ENCODE measurements around the gene SLAMF7. TPM values are rescaled to one million over a fixed set of nuclear protein-coding genes. Genes with fewer than 3 reads are reported as not detected.
"Not testable (repeated sequence)": the region's sequence is repeated elsewhere in the genome, so short reads cannot be mapped to it uniquely, and the experiment has no call there.

SLAMF7 gene
- total and polyA plus RNA-seq, 11 donors, result 0.21 to 28.0 (median 0.34) TPM; not detected in 4

DNA sequence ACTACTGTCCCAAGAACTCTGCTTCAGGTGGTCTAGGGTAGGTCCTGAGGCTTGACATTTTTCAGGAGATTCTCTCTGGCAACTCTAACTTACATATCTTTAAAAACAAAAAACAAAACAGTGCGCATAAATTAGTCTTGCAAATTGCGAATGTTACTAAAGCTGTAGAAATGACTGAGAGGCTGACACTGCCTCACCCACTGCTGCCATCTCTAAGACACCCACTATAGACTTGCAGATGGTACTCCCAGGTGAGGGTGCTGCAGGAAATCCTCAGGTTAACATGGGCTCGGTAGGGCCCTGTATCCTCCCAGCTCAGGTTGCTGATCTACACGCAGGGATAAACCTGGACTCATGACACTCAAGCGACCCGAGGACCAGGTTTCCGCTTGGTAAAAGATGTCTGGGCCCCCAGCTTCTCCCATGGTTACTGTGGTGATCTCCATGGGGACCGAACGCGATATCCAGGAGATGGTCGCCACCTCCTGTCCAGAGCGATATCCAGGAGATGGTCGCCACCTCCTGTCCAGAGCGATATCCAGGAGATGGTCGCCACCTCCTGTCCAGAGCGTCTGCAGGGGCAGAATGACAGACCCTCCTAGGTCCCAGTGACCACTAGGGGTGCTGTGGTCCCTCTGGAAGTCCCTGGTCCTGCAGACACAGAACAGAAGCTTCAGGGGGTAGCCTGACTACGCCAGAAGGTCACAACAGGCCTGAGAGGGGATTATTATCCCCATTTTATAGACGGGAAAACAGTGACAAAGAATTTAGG, 40.8 kb downstream of the SLAMF7 start:
- H3K27ac ChIP-seq, result no peak overlapping the region
- 87 to 95% (median 90%) methylated on average over 12 to 18 of the region's 18 CpGs for WGBS, 4 donors
- no peaks in the 10 kb centered on the region for H3K9me3 ChIP-seq
- DNase-seq, result no peak
- no peak overlapping the region for H3K4me3 ChIP-seq
- peaks cover 0 to 17% (median 0%) of the 10 kb centered on the region in 12 donors for H3K4me1 ChIP-seq
- H3K36me3 ChIP-seq, result no peaks in the 10 kb centered on the region
- no peak for ATAC-seq
- no peak for TF ChIP-seq POLR2A (IDR thresholded peaks at IDR 0.05)
- TF ChIP-seq CTCF (IDR thresholded peaks at IDR 0.05), result peak in 6 of 12 donors; percentile 19 to 31 (median 29)
- intact Hi-C loops (cut with DNase I), result no loop called here
- H3K27me3 ChIP-seq, result peaks cover 0 to 9% (median 0%) of the 10 kb centered on the region in 9 donors

- no peaks in the 10 kb centered on the region for H3K9me3 ChIP-seq
- peaks cover 0 to 3% (median 0%) of the 10 kb centered on the region in 9 donors for H3K27me3 ChIP-seq
- H3K36me3 ChIP-seq, result no peaks in the 10 kb centered on the region
- intact Hi-C loops (cut with DNase I), result no loop called here
- H3K27ac ChIP-seq, result no peak overlapping the region
- no peak overlapping the region for H3K4me3 ChIP-seq
- ATAC-seq (no peak), DNase-seq (no peak)
- no peak for TF ChIP-seq POLR2A (IDR thresholded peaks at IDR 0.05)
- TF ChIP-seq CTCF (IDR thresholded peaks at IDR 0.05), result peak in 1 of 12 donors; percentile 1
- 89 to 100% (median 92%) methylated on average over 2 of the region's 2 CpGs for WGBS, 4 donors
- H3K4me1 ChIP-seq, result peaks cover 0 to 14% (median 0%) of the 10 kb centered on the region in 12 donors
Measured at GRCh38 chr1:160780398-160780755, 41.3 kb downstream of the SLAMF7 start.

DNA sequence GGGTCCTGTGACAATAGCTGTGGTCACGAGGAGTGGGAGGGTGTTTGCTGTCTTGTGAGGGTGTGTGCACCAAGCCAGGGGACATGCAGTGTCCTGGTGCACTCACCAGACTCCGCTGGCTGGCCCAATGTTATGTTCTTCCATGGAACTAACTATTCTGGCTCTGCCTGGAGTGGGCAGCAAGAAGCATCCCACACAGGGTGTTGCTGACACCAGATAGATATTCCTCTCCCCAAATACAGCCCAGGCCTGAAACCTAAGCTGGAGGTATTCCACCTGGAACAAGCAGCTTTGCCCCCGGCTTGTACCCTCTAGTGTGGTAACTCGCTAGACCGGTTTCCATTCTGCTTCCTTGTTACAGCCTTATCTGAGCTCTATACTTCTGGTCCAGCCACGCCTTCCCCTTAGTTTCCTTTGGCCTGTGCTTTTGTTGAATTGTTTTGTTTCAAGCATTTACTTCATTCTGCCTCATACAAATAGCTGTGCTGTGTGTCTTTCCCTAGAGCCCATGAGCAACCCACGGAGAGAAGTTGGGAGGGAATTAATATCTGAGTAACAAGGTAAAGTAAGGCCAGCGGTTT, 42.2 kb downstream of the SLAMF7 start:
- H3K27me3 ChIP-seq, result no peaks in the 10 kb centered on the region
- H3K27ac ChIP-seq, result peak overlapping the region in 1 of 12 donors; percentile 2
- H3K36me3 ChIP-seq, result no peaks in the 10 kb centered on the region
- no peak overlapping the region for H3K4me3 ChIP-seq
- TF ChIP-seq CTCF (IDR thresholded peaks at IDR 0.05) (no peak), POLR2A (IDR thresholded peaks at IDR 0.05) (no peak)
- WGBS, 4 donors, result 67 to 77% (median 72%) methylated on average over 8 of the region's 8 CpGs
- H3K9me3 ChIP-seq, result no peaks in the 10 kb centered on the region
- ATAC-seq (peak in 1 of 4 donors; percentile 22), DNase-seq (no peak)
- H3K4me1 ChIP-seq, result peaks cover 0 to 14% (median 0%) of the 10 kb centered on the region in 12 donors
- intact Hi-C loops (cut with DNase I), result no loop called here

- ATAC-seq, result peak in 1 of 4 donors; percentile 42
- peak overlapping the region in 1 of 12 donors; percentile 2 for H3K27ac ChIP-seq
- no peaks in the 10 kb centered on the region for H3K27me3 ChIP-seq
- H3K9me3 ChIP-seq, result no peaks in the 10 kb centered on the region
- no peak overlapping the region for H3K4me3 ChIP-seq
- peaks cover 0 to 14% (median 0%) of the 10 kb centered on the region in 12 donors for H3K4me1 ChIP-seq
- no peak for TF ChIP-seq POLR2A (IDR thresholded peaks at IDR 0.05)
- TF ChIP-seq CTCF (IDR thresholded peaks at IDR 0.05), result no peak
- 77 to 90% (median 82%) methylated on average over 9 of the region's 9 CpGs for WGBS, 4 donors
- intact Hi-C loops (cut with DNase I), result no loop called here
- no peak for DNase-seq
- H3K36me3 ChIP-seq, result no peaks in the 10 kb centered on the region
Measured at GRCh38 chr1:160781914-160782689, 43.1 kb downstream of the SLAMF7 start.

DNA sequence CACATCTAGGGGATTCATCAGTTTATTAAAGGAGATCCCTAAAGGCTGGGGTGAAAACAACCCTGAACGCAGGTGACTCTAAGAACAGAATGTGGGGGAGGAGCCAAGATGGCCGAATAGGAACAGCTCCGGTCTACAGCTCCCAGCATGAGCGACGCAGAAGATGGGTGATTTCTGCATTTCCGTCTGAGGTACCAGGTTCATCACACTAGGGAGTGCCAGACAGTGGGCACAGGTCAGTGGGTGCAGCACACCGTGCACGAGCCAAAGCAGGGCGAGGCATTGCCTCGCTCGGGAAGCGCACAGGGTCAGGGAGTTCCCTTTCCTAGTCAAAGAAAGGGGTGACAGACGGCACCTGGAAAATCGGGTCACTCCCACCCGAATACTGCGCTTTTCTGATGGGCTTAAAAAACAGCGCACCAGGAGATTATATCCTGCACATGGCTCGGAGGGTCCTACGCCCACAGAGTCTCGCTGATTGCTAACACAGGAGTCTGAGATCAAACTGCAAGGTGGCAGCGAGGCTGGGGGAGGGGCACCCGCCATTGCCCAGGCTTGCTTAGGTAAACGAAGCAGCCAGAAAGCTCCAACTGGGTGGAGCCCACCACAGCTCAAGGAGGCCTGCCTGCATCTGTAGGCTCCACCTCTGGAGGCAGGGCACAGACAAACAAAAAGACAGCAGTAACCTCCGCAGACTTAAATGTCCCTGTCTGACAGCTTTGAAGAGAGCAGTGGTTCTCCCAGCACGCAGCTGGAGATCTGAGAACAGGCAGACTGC, 44.1 kb downstream of the SLAMF7 start:
- DNase-seq; H3K27me3 ChIP-seq; H3K27ac ChIP-seq; ATAC-seq; H3K36me3 ChIP-seq; H3K4me3 ChIP-seq; intact Hi-C loops (cut with DNase I); H3K9me3 ChIP-seq: not testable (repeated sequence)
- 87 to 90% (median 90%) methylated on average over 22 to 24 of the region's 25 CpGs for WGBS, 4 donors
- H3K4me1 ChIP-seq, result peaks cover 0 to 14% (median 0%) of the 10 kb centered on the region in 12 donors

All from heart left ventricle (tissue), 16 donors.